ENCODE measurements around the gene ATG7.
A peak's percentile ranks its signal among the peaks of the same experiment; 100 is the strongest.
"Not testable (repeated sequence)": the region's sequence is repeated elsewhere in the genome, so short reads cannot be mapped to it uniquely, and the experiment has no call there.

The ATG7 gene

DNA sequence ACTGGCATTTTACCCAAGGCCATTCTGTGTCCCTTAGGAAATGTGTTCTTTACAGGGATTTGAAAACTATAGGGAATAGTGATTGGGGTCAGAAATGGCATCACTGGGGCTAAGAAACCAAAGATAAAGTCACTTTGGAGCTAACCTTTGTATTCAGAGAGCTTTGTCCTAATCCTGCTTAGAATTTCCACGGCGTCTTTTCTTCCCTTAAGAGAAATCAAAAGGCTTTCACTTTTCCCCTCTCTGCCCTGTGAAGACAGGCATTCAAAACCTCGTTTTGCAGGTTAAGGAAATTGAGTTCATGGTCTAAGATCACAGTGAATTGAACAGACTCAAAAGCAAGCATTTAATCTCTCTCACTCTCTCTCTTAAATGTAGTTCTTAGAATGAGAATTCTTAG is 189.0 kb downstream of the ATG7 start:
- no peak for DNase-seq (ENCODE audit: low spot score)
- no peak for FAIRE-seq

DNA sequence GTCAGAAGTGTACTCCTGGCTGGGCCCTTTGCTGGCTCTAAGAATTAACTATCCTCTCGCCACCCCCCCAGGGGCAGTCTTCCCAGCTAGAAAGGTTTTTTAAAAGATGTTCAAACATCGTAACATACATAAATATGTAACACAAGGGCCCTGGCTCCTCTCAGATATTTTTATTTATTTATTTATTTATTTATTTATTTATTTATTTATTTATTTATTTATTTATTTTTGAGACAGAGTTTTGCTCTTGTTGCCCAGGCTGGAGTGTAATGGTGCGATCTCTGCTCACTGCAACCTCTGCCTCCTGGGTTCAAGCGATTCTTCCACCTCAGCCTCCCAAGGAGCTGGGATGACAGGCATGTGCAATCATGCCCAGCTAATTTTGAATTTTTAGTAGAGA is 190.5 kb downstream of the ATG7 start:
- FAIRE-seq; DNase-seq (ENCODE audit: low spot score): not testable (repeated sequence)

- DNase-seq (ENCODE audit: low spot score) (no peak), FAIRE-seq (no peak)
Measured at GRCh38 chr3:11463591-11463990, 191.4 kb downstream of the ATG7 start.

- no peak for FAIRE-seq
- no peak for DNase-seq (ENCODE audit: low spot score)
Measured at GRCh38 chr3:11464356-11464755, 192.2 kb downstream of the ATG7 start.

DNA sequence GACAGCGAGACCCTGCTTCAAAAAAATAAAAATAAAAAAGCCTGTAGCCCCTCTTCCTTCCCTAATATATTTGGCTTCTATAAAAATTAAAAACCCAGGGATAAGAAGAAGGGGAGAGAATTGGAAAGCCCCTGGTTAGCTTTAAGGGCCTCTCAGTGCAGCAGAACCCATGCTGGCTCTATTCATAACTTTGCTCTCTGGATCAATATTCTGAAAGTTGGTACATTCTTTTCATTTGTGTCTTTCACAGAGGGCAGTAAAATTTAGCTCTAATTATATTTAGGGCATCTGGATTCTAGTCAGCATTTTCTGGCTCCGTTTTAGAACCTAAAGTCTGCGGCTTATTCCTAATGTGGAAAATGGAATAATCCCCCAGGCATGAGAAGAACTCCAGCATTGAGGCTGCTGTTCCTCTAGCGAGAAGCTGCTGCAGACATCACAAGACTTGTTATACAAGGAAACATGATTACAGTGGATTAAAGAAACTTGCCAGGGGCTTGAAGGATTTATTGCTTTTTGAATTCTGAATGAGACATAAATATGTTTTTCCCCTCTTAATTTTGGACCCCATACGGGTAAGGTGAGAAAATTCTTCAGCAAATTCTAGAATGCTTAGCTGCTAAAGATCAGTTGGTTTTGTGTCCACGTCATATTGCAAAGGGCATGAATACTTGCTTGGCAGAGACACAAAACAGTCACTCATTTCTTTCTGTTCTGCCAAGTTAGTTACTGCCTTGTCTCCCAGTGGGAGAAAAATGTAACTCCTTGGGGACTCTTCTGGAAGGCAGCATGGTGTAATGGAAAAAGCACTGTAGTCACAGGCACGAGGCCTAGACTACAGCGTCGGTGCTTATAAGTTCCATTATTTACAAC is 193.8 kb downstream of the ATG7 start:
- no peak for FAIRE-seq
- DNase-seq (ENCODE audit: low spot score) = no peak

DNA sequence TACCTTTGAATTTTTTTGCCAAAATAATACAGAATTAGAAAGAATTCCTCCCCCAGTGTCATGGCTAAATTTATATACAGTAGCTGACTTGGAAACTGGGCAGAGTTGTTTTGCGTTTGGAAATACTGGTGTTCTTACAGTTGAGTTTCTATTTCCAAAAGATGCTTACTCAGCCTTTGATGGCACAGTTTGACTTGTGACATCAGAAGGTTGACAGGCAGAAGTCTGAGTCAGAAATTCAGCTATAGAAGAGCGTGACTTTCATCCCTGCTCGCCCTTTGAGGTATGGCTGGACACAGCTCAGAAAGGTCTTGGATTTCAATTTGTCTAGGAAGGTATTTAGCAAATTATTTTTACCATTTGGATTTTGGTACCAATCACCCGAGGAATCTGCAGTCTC is 195.7 kb downstream of the ATG7 start:
- no peak for DNase-seq (ENCODE audit: low spot score)
- no peak for FAIRE-seq

DNA sequence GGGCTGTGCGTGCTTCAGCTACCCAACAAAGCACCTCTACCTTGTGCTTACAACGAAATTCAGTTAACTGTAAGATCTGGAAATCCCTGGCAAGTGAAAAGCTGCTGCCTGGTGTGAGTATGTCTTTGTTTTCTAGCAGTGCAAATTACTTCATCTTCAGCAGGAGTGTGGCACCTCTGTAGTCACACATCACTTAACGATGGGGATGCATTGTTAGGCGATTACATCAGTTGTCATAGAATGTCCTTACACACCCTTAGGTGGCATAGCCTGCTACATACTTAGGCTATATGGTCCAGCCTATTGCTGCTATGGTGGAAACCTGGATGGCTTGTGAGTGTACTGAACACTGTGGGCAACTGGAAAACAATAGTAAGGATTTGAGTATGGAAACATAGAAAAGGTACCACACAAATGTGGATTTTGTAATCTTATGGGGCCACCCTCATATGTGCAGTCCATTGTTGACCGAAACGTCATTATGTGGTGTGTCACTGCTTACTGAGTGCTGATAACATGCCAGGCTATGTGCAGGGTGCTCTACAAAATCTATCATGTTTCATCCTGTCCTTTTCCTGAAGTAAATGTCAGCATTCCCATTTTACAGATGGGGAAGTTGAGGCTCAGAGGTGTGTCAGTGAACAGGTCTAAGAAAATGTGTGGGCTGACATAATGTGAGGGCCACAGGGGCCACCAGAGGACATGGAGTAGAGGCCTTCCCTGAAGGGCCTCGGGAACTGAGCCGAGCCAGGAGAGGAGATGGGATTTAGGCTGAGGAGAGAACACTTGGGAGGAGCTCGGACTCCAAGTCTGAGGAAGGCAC is 198.0 kb downstream of the ATG7 start:
- FAIRE-seq (no peak), DNase-seq (ENCODE audit: low spot score) (no peak)

DNA sequence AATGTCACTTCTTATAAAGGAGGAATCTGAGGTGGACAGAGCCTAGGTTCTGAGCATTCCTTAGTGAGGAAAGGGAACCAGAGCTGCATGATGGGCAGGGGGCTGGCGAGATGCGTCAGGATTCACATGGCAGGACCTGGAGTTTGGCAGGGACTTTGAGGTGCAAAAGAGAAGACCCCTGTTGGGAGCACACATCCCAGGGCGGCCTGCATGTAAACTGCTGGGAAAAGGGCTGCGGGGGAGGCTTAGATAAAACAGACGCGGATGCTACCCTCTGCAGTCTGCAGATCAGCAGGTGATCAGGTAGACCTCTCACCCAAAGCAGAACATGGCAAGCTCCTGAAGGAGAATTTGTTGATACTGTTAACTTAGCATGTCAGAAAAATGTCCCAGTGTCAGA is 203.1 kb downstream of the ATG7 start:
- no peak for FAIRE-seq
- DNase-seq (ENCODE audit: low spot score) = no peak

GRCh38 chr3:11476735-11477144 is 204.5 kb downstream of the ATG7 start:
- FAIRE-seq = no peak

GRCh38 chr3:11477407-11477911 is 205.3 kb downstream of the ATG7 start:
- FAIRE-seq (no peak), DNase-seq (ENCODE audit: low spot score) (peak; percentile 29)

More at GRCh38 chr3:11476735-11477144, 204.5 kb downstream of the ATG7 start:
- DNase-seq (ENCODE audit: low spot score) = no peak

DNA sequence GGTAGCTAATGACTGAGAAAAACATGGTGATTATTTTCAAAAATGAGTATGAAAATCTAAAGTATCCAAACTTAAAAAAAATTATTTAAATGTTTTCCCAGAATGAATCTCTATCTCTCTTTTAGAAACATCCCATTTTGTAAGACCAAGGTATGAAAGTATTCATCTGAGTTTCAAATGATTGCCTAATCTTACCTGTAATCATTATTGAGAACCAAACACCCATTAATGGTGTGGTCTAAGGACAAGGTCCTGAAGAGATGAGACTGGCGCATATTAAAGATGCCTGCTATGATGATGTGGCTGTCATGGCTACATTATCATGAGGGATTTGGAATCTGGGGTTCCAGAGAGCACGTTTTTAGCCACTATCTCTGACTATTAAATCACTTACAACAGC is 206.0 kb downstream of the ATG7 start:
- DNase-seq (ENCODE audit: low spot score) (no peak), FAIRE-seq (no peak)

- DNase-seq (ENCODE audit: low spot score) (no peak), FAIRE-seq (no peak)
Measured at GRCh38 chr3:11479221-11479620, 207.0 kb downstream of the ATG7 start.

- FAIRE-seq (no peak), DNase-seq (ENCODE audit: low spot score) (no peak)
Measured at GRCh38 chr3:11480663-11481298, 208.6 kb downstream of the ATG7 start.

DNA sequence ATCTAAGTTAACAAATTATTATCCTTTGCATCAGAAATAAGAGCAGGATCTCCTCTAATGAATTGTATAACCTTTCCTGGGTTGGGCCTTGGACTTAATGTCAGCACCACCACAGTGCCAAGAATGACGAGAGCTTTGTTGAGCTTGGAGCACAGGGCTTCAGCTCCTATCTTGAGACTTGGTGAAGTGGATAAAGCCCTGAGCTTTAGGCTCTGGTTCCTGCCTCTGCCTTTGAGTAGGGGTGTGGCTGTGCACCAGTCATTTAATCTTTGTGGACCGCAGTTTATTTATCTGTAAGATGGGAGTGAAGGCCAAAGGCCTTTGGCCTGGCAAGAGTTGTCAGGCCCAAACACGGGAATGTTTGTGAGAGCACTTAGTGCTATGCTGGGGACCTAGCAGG is 209.4 kb downstream of the ATG7 start:
- DNase-seq (ENCODE audit: low spot score) = no peak
- no peak for FAIRE-seq

DNA sequence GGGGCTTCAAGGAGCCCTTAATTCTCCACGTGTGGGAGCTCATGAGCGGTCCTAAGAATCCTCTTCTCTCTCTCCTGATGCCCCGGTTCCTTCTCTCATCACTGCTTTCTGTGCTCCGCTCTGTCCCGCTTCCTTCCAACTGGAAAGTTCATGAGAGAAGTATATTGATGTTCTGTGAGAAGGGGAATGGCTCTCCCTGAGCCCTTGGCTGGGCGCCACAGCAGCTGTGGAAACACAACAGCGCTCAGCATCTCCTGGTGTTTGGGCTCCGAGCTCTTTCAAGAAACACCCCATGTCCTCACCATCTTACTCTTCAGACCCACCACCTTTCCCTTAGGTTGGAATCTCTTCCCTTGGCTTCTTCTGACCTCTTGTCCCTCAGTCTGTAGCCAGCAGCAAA is 209.8 kb downstream of the ATG7 start:
- FAIRE-seq = no peak

GRCh38 chr3:11488356-11488755 is 216.2 kb downstream of the ATG7 start:
- not testable (repeated sequence) for FAIRE-seq; DNase-seq (ENCODE audit: low spot score)

More for the DNA sequence above, 209.8 kb downstream of the ATG7 start:
- DNase-seq (ENCODE audit: low spot score) = no peak

- FAIRE-seq = no peak
Measured at GRCh38 chr3:11494131-11494916, 222.1 kb downstream of the ATG7 start.

DNA sequence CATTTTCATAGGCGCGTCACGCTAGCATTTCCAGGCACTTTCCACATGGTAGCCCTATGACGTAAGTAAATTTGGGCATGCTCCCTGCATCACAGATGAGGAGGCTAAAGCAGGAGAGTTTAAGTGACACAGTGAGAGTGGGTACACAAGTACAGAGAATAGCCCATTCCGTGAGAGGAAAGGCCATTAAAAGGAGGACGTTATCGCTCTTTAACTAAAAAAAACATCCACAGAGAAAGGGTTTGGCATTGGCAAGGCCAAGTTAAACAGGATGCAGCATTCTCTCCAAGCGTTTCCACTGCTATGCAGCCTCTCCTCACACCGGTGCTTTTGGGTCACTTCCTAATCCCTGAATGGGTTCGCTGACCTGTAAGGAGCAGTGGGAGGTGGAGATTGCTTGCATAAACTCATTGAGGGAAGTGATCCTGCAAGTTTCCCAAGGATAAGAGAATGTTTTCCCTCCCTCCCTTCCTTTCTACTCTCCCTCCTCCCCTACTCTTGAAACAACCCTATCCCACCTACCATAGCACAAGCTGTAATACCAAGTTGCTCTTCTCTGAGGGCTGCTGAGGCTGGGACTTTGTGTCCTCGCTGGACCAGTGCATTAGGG is 223.9 kb downstream of the ATG7 start:
- DNase-seq (ENCODE audit: low spot score) (no peak), FAIRE-seq (no peak)

More at GRCh38 chr3:11494131-11494916, 222.1 kb downstream of the ATG7 start:
- no peak for DNase-seq (ENCODE audit: low spot score)

DNA sequence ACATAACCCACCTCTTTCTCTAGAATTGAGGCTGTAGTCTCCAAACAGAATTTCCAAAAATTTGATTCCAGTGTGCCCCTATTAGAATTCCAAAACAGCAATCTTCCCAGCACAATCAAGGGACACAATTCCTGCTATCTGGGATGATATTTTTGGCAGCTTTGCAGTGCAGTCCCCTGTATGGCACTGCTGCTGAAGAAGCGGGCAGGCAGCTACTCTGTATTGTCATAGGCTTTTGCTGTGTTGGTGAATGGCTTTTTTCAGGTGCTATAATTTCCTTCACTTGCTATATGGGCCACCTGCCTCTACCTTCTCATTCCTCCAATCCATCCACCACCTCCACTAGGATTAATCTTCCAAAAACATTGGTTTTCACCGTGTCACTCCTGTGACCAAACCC is 226.0 kb downstream of the ATG7 start:
- no peak for FAIRE-seq
- DNase-seq (ENCODE audit: low spot score) = no peak

DNA sequence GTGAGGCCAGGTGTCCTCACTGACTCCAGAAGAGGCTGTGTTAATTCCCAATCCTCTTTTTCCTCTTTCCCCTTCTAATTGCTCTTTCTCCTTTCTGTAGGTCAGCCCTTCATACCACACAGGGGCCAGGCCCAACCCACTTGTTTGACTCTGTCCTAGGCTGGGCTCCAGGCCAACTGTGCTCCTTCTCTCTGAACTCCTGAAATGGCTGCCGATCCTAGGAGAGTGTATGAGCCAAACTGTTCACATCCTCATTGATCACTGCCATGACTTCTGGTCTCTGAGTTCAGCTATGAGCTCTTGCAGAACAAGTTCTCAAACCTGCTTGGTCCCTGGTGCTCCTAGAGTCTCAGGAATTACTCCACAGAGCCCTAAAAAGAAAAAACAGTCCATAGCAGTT is 226.4 kb downstream of the ATG7 start:
- DNase-seq (ENCODE audit: low spot score) = peak; percentile 70
- no peak for FAIRE-seq
